Osteoblast (primary cell): ENCODE measurements around the gene PPT2. TPM values are rescaled to one million over a fixed set of nuclear protein-coding genes. Genes with fewer than 3 reads are reported as not detected.

Experiments
- DNase-seq: peaks from one replicate; pipeline ENCODE4 v3.0.0; 2011; ENCODE audit warnings: low spot score, mixed read lengths; ENCODE audit not compliant: insufficient read length; ENCODE audit errors: missing footprints
- H2AFZ ChIP-seq: 2 replicates; pipeline ENCODE4 v1.6.0; 2011; ENCODE audit warnings: mild to moderate bottlenecking, low read length
- H3K27ac ChIP-seq: 2 replicates; pipeline ENCODE4 v1.5.1; 2011; ENCODE audit warnings: mild to moderate bottlenecking, low read depth, low read length, moderate library complexity
- H3K27me3 ChIP-seq: 2 replicates; pipeline ENCODE4 v1.6.0; 2012; ENCODE audit warnings: mild to moderate bottlenecking, control low read depth, inconsistent platforms, low read length, moderate library complexity; ENCODE audit not compliant: insufficient read depth
- H3K36me3 ChIP-seq: 2 replicates; pipeline ENCODE4 v1.5.1; 2011; ENCODE audit warnings: mild to moderate bottlenecking, low read length, control low read depth, moderate library complexity; ENCODE audit not compliant: insufficient read depth
- H3K4me1 ChIP-seq: 2 replicates; pipeline ENCODE4 v1.5.1; 2011; ENCODE audit warnings: mild to moderate bottlenecking, low read length, control low read depth, moderate library complexity; ENCODE audit not compliant: insufficient read depth
- H3K4me2 ChIP-seq: 2 replicates; pipeline ENCODE4 v1.6.0; 2011; ENCODE audit warnings: mild to moderate bottlenecking, low read length; ENCODE audit not compliant: insufficient read depth
- H3K4me3 ChIP-seq: fragments of 200-600 bp; sonication (generic); 3 replicates; pipeline ENCODE4 v1.5.1; 2012; ENCODE audit warnings: mild to moderate bottlenecking, low read length, inconsistent platforms; ENCODE audit not compliant: insufficient read depth
- H3K79me2 ChIP-seq: 2 replicates; pipeline ENCODE4 v1.6.0; 2012; ENCODE audit warnings: mild to moderate bottlenecking, low read length, control low read depth, inconsistent platforms; ENCODE audit not compliant: insufficient read depth
- H3K9me3 ChIP-seq: 2 replicates; pipeline ENCODE4 v1.5.1; 2011; ENCODE audit warnings: low read depth, low read length, control low read depth
- H4K20me1 ChIP-seq: 2 replicates; pipeline ENCODE4 v1.6.0; 2012; ENCODE audit warnings: mild to moderate bottlenecking, low read length, control low read depth; ENCODE audit not compliant: insufficient read depth
- total RNA-seq: library from RNA; depleted of rRNA; stranded (reverse); fragments of >200 nt; gene quantifications from 2 replicates; pipeline ENCODE4 v1.2.3, GENCODE V29; 2012
- TF ChIP-seq, protein P1 (sequence below): IDR thresholded peaks from 2 replicates; pipeline ENCODE4 v1.5.1; 2011; ENCODE audit warnings: mild to moderate bottlenecking, low read depth, low read length, moderate library complexity; ENCODE audit errors: extremely low read depth

The PPT2 gene
- total RNA-seq, 1 donor: 8.3 TPM

DNA sequence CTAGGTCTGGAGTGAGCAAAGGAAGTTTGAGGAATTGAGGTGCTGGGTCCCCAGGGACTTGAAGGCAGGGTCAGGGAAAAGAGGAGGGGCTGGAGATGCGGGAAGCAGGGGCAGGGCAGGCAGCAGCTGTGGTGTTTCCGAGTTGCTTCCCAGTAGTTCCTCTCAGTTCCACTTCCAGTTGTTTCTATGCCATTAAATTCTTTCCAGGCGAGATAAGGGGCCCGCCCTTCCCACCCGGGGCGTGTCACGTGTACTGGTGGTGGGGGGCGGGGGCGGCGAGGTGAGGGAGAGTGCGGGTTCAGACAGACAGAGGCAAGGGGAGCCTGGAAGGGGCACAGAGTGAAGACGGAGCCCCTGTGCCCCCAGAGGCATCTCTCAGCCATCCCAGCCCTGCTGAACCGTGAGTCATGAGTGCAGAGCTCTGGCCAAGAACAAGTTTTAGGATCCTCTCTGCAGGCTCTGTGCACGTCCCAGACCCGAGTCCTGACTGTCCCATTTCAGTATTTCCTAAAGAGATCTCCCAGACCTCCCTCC, 45.8 kb upstream of the PPT2 start:
- Histone ChIP-seq H3K4me2 (peak overlapping the region; percentile 65), H3K36me3 (no peaks in the 10 kb centered on the region), H4K20me1 (peaks cover 7% of the 10 kb centered on the region), H3K79me2 (no peaks in the 10 kb centered on the region), H3K27ac (no peak overlapping the region), H3K9me3 (no peaks in the 10 kb centered on the region), H3K27me3 (peaks cover 43% of the 10 kb centered on the region), H3K4me1 (peaks cover 16% of the 10 kb centered on the region), H3K4me3 (peak overlapping the region; percentile 8), H2AFZ (no peak overlapping the region)
- peak; percentile 90 for DNase-seq
- TF ChIP-seq, protein P1, sequence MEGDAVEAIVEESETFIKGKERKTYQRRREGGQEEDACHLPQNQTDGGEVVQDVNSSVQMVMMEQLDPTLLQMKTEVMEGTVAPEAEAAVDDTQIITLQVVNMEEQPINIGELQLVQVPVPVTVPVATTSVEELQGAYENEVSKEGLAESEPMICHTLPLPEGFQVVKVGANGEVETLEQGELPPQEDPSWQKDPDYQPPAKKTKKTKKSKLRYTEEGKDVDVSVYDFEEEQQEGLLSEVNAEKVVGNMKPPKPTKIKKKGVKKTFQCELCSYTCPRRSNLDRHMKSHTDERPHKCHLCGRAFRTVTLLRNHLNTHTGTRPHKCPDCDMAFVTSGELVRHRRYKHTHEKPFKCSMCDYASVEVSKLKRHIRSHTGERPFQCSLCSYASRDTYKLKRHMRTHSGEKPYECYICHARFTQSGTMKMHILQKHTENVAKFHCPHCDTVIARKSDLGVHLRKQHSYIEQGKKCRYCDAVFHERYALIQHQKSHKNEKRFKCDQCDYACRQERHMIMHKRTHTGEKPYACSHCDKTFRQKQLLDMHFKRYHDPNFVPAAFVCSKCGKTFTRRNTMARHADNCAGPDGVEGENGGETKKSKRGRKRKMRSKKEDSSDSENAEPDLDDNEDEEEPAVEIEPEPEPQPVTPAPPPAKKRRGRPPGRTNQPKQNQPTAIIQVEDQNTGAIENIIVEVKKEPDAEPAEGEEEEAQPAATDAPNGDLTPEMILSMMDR: no peak

DNA sequence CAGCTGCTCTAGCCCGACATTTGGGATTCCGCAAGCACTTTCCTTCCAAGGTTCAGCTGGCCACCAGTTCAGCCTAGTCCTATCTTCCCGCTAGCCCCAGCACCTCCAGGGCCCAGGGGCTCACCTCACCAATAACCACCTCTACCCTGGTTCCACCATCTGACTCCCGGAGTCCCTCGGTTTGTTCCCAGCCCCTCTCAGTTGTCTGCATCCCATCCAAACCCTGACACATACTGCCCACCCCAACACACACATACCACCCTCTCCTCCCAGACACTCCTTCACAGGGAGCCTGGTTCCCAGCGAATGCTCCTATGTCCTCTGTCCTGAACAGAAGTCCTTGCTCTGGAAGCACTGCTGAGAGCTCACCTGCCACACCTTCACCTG, 45.2 kb upstream of the PPT2 start:
- TF ChIP-seq, protein P1: no peak
- peak overlapping the region; percentile 65 for H3K4me2 ChIP-seq
- H2AFZ ChIP-seq: no peak overlapping the region
- H3K36me3 ChIP-seq: no peaks in the 10 kb centered on the region
- H3K4me1 ChIP-seq: peaks cover 22% of the 10 kb centered on the region
- no peaks in the 10 kb centered on the region for H3K79me2 ChIP-seq
- no peak overlapping the region for H3K27ac ChIP-seq
- H3K27me3 ChIP-seq: peaks cover 40% of the 10 kb centered on the region
- H3K9me3 ChIP-seq: no peaks in the 10 kb centered on the region
- H4K20me1 ChIP-seq: peaks cover 7% of the 10 kb centered on the region
- no peak for DNase-seq
- peak overlapping the region; percentile 8 for H3K4me3 ChIP-seq

- Histone ChIP-seq H3K4me2 (peak within 1 kb of the TSS; percentile 65), H3K4me3 (peak within 1 kb of the TSS; percentile 8), H3K4me1 (peaks cover 27% of the 10 kb centered on the region), H3K27me3 (peaks cover 35% of the 10 kb centered on the region), H2AFZ (no peak within 1 kb of the TSS), H3K36me3 (no peaks in the 10 kb centered on the region), H3K27ac (no peak within 1 kb of the TSS), H3K79me2 (no peaks in the 10 kb centered on the region), H3K9me3 (no peaks in the 10 kb centered on the region), H4K20me1 (peaks cover 7% of the 10 kb centered on the region)
- no peak for DNase-seq
- TF ChIP-seq, protein P1: no peak
Observed at GRCh38 chr6:32109114-32109764, 44.7 kb upstream of the PPT2 start, which contains the start of gene TNXB. TNXB (minus strand) TSS chr6:32109338; CDS start chr6:32098198, 11,140 bp downstream.

GRCh38 chr6:32109765-32110160, 44.2 kb upstream of the PPT2 start:
- DNase-seq: no peak
- TF ChIP-seq, protein P1: no peak
- Histone ChIP-seq H3K79me2 (no peaks in the 10 kb centered on the region), H3K36me3 (no peaks in the 10 kb centered on the region), H3K9me3 (no peaks in the 10 kb centered on the region), H3K4me3 (no peak overlapping the region), H2AFZ (no peak overlapping the region), H3K27ac (no peak overlapping the region), H3K4me1 (peaks cover 32% of the 10 kb centered on the region), H4K20me1 (peaks cover 7% of the 10 kb centered on the region), H3K4me2 (no peak overlapping the region), H3K27me3 (peaks cover 33% of the 10 kb centered on the region)
